ENCODE measurements around the gene ABCA13. TPM values are rescaled to one million over a fixed set of nuclear protein-coding genes. Genes with fewer than 3 reads are reported as not detected.

The ABCA13 gene
- total RNA-seq, 1 donor from 2014 or later, result 2.2 TPM

GRCh38 chr7:48387932-48388331, 216.7 kb downstream of the ABCA13 start:
- Histone ChIP-seq H3K27ac (no peak overlapping the region), H3K4me3 (no peak overlapping the region), H3K9me3 (no peaks in the 10 kb centered on the region), H3K4me1 (peaks cover 15% of the 10 kb centered on the region), H3K36me3 (no peaks in the 10 kb centered on the region), H3K27me3 (ENCODE audit: low read depth) (no peaks in the 10 kb centered on the region)
- intact Hi-C loops (cut with DNase I), result no loop called here
- DNase-seq (no peak), ATAC-seq (no peak)
- no peak for TF ChIP-seq CTCF (IDR thresholded peaks at IDR 0.05)

- intact Hi-C loops (cut with DNase I), result no loop called here
- no peak for TF ChIP-seq CTCF (IDR thresholded peaks at IDR 0.05)
- Histone ChIP-seq H3K27me3 (ENCODE audit: low read depth) (no peaks in the 10 kb centered on the region), H3K4me3 (no peak overlapping the region), H3K4me1 (peaks cover 15% of the 10 kb centered on the region), H3K27ac (no peak overlapping the region), H3K9me3 (no peaks in the 10 kb centered on the region), H3K36me3 (no peaks in the 10 kb centered on the region)
- DNase-seq (no peak), ATAC-seq (peak in 1 of 2 donors; percentile 40)
Measured at GRCh38 chr7:48388911-48389310, 217.7 kb downstream of the ABCA13 start.

- no peak for TF ChIP-seq CTCF (IDR thresholded peaks at IDR 0.05)
- H3K9me3 ChIP-seq, result no peaks in the 10 kb centered on the region
- H3K27me3 ChIP-seq (ENCODE audit: low read depth), result no peaks in the 10 kb centered on the region
- H3K36me3 ChIP-seq, result no peaks in the 10 kb centered on the region
- ATAC-seq (peak; percentile 61 to 84), DNase-seq (no peak)
- no peak overlapping the region for H3K27ac ChIP-seq
- peaks cover 15% of the 10 kb centered on the region for H3K4me1 ChIP-seq
- H3K4me3 ChIP-seq, result no peak overlapping the region
- intact Hi-C loops (cut with DNase I), result no loop called here
Measured at GRCh38 chr7:48389977-48390376, 218.7 kb downstream of the ABCA13 start.

- Histone ChIP-seq H3K9me3 (no peaks in the 10 kb centered on the region), H3K36me3 (no peaks in the 10 kb centered on the region), H3K27me3 (ENCODE audit: low read depth) (no peaks in the 10 kb centered on the region), H3K27ac (no peak overlapping the region), H3K4me1 (peaks cover 15% of the 10 kb centered on the region), H3K4me3 (no peak overlapping the region)
- ATAC-seq (peak; percentile 51 to 62), DNase-seq (no peak)
- intact Hi-C loops (cut with DNase I), result no loop called here
- TF ChIP-seq CTCF (IDR thresholded peaks at IDR 0.05), result no peak
Measured at GRCh38 chr7:48390388-48391327, 219.4 kb downstream of the ABCA13 start.

- DNase-seq (no peak), ATAC-seq (no peak)
- no peak for TF ChIP-seq CTCF (IDR thresholded peaks at IDR 0.05)
- Histone ChIP-seq H3K36me3 (no peaks in the 10 kb centered on the region), H3K4me1 (no peaks in the 10 kb centered on the region), H3K4me3 (no peak overlapping the region), H3K9me3 (no peaks in the 10 kb centered on the region), H3K27ac (no peak overlapping the region), H3K27me3 (ENCODE audit: low read depth) (no peaks in the 10 kb centered on the region)
- intact Hi-C loops (cut with DNase I), result no loop called here
Measured at GRCh38 chr7:48398191-48398590, 226.9 kb downstream of the ABCA13 start.
